Stimulated activated CD8-positive, alpha-beta memory T cell treated with anti-CD3 and anti-CD28 coated beads, Interleukin-2, amount 100 ng/mL, for 1 hour (primary cell): ENCODE results near the gene ELMO1.

Experiments
- DNase-seq, 2 donors: peaks; one replicate each; pipeline ENCODE4 v3.0.0-alpha.2; 2020; ENCODE audit warnings: low read depth in 2 of 2

Gene ELMO1

DNA sequence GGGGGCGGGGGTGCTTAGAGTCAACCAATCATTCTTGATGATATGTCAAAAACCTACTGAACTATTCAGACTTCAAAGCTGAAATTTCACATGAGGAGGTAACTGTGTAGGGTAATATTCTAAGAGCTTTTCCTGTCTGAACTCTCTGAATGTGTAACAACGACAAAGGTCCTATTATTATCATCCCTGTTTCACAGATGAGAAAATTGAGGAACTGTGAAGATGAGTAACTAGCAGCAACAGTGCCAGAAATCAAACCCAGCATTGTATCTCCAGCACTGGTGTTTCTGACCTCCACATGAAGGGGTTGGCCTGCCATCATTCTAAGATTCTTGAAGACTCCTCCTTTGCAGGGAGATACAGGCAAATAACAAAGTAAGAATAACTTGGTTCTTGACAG lies 429.7 kb downstream of the ELMO1 start:
- no peak for DNase-seq

- no peak for DNase-seq
Observed at GRCh38 chr7:37016064-37016878, 432.4 kb downstream of the ELMO1 start.

GRCh38 chr7:37015353-37016034 lies 433.2 kb downstream of the ELMO1 start:
- no peak for DNase-seq

DNA sequence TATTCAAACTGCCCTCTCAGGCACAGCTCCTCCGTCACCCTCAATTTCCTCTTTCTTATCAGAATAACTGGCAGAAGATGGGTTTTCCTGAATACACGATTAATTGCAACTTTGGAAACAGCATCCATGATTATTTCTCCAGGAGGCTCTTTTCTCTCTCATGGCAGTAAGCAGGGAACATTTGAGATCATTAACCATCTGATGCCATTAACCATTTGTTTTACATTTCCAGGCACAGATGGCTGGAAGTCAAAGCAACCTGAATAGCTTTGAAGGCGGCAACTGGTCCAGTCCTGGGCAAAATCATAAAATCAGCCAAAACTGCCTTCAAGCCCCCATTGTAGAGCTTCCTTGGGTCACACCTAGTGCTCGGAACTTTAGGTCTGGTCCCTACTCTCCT lies 434.9 kb downstream of the ELMO1 start:
- no peak for DNase-seq

GRCh38 chr7:37011151-37011890 lies 437.3 kb downstream of the ELMO1 start:
- DNase-seq = no peak

DNA sequence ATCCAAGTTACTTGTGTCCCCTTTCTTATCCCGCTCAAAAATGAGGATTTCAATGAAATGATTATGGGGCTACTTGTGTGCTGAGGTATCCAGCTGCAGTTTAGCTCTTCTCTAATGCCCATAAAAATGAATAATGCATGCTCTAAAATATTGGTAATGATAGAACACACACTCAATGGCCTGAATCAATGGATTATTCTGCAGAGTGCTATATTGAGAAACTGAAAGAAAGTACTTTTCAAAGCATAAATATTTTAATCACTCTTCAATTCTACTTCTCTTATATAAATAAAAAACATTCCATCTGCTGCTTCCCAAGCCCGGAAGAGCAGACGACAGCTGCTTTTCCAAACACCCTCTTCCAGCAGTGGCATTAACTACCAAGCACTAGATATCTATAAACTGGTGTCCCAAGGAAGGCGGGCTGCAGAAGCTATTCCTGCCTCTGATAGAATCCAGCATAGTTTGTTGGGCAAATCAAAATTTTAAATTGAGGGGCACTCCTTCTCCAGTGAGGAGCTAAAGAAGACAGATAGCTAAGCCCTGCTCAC lies 439.5 kb downstream of the ELMO1 start:
- DNase-seq = no peak

GRCh38 chr7:37007691-37008090 lies 441.0 kb downstream of the ELMO1 start:
- no peak for DNase-seq

DNA sequence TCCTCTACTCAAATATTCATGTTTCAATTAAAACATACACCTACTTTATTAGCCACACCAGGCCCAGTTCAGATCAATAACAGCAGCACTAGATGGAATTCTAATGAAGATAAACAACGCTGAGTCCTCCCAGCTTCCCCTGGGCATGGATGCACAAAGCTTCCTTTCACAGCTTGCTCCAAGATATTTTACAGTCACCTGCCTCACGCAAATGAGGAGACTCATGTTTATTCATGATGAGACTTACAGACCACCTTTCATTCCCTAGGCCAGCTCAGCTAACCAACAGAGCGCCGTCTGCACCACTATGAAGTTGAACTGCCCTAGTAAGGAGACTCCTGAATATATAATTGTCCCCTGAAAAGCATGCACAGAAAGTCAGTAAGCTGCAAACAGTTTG lies 441.4 kb downstream of the ELMO1 start:
- no peak for DNase-seq

- no peak for DNase-seq
Observed at GRCh38 chr7:37006764-37007163, 441.9 kb downstream of the ELMO1 start.

DNA sequence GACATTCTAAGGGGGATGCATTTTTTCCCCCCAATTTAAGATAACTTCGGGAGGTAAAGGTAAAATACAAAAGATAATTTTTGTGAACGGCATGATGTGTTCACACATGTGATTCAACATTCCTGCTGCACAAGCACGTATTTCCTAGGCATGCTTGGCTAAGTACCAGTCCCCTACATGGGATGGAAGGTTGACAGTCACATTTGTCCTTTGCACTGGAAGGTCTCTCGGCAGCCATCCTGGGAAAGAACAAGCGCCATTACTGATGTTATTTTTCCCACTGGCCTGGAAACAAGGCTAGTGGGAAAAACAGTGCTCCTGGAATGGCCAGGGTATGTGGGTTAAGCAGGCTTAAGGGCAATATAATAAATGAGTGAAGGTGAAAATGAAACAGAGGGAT lies 448.2 kb downstream of the ELMO1 start:
- DNase-seq = no peak

DNA sequence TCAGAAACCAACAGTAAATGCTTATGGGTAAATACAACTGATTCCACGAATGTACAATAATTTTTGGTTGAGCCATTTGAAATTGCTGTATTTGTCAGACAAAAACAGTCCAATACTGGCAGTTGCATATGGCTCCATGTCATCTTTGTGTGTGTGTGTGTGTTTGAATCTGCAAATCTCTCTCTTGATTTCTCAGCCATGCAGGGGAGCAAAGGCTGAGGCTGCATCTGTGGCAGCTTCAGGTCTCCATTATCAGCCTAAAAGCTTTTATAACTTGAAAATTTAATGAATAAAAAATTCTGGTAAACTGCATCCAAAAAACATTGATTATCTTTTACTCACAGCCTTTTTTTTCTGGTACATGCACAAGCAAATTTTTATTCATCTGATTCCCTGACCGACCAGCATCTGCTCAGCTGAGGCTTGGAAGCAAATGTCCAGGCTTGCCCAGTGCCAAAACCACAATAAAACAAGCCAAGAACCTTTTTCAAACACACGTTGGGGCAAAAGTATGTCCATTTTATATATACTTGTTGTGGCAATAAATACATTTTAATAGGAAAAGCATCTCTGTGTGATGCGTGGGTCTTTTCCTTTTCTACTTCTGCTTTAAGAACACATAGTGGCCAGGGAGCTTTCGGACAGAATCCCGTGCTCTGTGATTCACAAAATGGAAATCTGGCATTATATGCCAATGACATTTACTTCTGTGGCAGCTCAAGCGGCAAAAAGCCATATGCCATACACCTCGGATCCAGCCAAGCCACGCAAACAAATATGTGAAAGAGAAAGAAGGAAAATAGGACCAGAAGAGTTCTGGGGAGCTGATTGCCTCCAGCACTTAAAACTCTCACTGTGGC lies 448.8 kb downstream of the ELMO1 start:
- DNase-seq = no peak

DNA sequence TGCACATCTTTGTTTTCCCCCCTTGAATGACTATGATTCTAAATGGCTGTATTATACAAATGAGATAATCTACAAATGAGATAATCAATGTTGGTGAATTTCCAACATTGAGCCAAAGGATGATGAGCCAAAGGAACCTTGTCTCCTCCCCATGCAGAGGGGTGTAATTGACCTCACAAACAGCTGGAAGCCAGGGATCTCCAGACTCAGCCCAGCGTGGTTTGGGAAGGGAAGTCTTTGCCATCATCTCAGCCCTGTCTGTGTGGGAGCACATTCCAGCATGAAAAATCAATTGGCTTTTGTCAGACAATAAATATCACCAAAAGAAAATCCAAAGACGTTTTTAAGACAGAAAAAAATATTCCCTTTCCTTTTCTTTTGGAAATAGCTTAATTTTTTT lies 452.9 kb downstream of the ELMO1 start:
- DNase-seq = no peak

GRCh38 chr7:36994456-36995112 lies 454.1 kb downstream of the ELMO1 start:
- DNase-seq = no peak

DNA sequence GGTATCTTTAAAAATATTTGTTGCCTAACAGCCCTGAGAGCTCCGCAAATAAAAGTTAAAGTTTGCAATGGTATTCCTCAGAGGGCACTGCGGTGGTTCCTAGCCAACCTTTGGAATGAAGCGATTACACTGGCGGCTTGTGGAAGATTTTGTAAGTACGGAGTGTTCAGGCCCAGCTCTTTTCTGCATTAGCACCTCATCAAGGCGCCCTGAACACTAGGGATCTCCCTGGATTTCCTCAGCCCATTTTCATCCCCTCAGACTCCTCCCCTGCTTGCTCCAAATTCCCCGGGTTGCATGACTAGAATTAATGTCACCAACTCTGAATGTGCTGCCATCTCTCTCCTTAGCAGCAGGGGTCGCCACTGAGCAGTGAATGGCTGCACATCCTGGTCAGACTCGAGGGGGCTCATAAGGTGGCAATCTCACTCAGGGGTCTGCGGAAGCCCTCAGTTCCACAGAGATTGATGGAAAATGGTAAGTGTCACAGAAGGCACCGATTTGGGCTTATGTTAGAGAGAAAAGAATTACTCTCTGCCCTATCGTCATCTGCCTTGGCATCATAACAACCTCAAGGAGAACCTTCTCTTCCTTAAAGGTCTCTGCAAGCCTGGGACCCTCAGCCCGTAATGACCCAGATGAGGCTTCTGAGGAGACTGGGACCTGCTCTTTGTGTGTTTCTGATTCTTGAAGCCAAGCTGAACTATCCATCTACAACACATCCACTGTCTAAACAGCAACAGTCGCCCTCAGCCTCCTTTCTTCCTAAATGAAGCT lies 461.5 kb downstream of the ELMO1 start:
- DNase-seq = peak; percentile 18 to 28

DNA sequence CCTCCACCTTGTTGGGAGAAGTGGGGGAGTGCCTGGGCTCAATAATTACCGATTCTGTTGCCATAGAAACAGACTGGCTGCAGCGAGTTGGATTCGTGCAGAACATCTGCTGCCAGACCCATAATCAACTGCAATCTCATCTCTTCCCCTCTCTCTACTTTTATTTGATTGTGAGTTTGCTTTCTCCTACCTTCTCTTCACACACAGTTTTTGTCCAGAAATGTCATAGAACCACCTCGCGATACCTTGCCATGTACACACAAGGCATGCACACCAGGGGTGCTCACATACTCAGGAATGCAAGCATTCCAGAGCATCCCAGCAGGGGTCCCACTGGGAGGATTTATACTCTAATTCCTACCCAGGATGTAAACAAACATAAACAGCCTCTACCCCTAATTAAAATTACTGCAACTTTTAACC lies 462.1 kb downstream of the ELMO1 start:
- DNase-seq = no peak

DNA sequence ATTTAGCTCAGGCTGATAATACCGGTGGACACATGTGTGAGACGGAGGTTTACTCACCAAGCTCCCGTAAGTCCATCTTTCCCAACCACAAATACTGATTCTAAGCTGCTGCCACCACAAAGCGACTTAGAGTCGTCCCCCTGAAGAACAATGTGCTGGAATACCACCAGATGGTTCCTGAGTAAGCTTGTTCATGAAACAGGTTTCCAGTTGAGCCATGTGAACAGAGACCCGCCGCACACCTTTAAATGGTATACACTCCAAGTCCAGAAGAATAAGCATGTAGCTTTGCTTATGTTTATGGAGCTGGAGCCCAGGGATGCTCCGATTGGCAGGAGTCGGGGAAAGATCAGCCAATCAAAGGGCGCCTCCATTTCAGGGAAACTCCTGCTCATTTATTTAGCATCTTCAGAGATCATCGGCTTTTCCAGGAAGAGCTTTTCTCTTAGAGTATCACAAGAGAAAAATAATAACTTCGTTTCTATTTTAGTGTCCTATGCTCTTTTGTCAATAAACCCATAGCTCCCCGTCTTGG lies 462.7 kb downstream of the ELMO1 start:
- no peak for DNase-seq

- no peak for DNase-seq
Observed at GRCh38 chr7:36985316-36985715, 463.3 kb downstream of the ELMO1 start.

GRCh38 chr7:36984710-36985312 lies 463.9 kb downstream of the ELMO1 start:
- DNase-seq = no peak

DNA sequence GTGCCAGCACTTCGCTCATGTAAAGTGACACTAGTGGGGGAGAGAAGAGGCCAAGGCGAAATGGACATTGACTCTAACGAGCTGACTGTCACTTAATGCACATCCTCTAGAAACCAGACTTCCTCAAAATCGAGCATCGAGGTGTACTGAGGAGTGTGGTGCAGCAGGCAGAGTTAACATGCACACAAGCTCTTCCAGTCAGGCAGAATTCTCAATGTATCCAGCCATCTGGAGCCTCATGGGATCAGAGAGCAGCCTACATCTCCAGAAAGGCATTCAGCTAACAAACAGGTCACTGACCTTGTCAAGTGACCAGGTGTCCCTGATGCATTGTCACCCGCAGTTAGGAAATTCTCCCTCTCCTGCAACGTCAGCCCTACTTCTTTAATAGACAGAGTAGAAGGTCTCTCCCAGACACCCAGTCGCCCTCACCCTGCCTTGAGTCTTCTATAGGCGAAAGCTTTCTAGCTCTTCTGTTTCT lies 464.6 kb downstream of the ELMO1 start:
- no peak for DNase-seq
